HG03342 (cell line): ENCODE measurements around the gene DOC2A.
"Not testable (repeated sequence)": the region's sequence is repeated elsewhere in the genome, so short reads cannot be mapped to it uniquely, and the experiment has no call there.

Source experiments
- ATAC-seq: cut with Tn5 transposase; IDR thresholded peaks from one replicate; pipeline ENCODE4 v1.9.1; 2021; ENCODE audit warnings: mild to moderate bottlenecking, moderate library complexity; ENCODE audit not compliant: unreplicated experiment

DOC2A gene

GRCh38 chr16:30010844-30011713 lies at the start of gene DOC2A:
TSS of gene DOC2A (minus strand) at chr16:30011027. CDS start at chr16:30010222, 805 bp downstream.
- no peak for ATAC-seq

DNA sequence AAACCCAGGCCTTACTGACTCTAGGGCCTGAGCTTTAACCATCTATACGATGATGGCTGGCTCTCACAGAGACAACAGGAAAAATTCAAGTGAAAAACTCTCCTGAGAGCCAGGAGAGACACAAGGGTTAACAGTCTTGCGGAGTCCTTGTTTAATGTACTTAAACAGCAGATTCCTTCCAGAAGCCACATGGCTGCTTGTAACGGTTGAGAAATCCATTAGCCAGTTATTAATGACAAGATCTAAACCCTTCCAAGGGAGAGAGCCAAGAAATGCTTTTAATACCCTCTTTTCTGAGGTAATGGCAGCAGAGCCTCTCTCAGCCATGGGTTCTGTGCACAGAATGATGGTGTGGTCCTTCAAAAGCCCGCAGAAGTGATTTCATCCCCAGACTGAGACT lies 49.5 kb upstream of the DOC2A start:
- no peak for ATAC-seq

DNA sequence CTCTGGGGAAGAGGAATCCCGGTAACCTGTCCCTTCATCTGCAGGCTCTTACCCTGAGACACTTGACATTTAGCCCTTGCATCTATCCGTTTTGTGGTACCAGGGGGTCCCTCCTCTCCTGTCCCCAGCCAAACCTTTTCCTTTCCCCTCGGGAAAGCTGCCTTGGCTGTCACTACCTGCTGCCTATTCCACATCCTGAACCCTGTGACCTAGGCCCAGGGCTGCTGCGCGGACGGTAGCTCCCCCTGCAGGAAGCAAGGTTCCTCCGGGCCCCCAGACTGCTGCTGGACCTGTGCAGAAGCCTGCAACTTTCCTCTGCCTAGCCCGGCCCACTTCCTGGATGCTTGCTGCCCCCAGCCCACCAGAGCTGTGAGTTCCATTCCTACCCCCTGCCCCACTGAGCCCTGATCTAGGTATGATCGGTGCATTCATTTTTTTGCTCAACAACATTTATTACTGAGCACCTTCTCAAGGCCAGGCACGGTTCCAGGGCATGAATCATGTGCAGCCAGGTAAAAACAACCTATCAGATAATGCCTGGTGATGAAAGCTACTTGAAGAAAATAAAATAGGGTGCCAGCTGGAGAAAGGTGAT lies 44.2 kb upstream of the DOC2A start:
- no peak for ATAC-seq

GRCh38 chr16:30054451-30054850 lies 43.6 kb upstream of the DOC2A start:
- ATAC-seq: no peak

GRCh38 chr16:30053376-30054015 lies 42.7 kb upstream of the DOC2A start:
- no peak for ATAC-seq

DNA sequence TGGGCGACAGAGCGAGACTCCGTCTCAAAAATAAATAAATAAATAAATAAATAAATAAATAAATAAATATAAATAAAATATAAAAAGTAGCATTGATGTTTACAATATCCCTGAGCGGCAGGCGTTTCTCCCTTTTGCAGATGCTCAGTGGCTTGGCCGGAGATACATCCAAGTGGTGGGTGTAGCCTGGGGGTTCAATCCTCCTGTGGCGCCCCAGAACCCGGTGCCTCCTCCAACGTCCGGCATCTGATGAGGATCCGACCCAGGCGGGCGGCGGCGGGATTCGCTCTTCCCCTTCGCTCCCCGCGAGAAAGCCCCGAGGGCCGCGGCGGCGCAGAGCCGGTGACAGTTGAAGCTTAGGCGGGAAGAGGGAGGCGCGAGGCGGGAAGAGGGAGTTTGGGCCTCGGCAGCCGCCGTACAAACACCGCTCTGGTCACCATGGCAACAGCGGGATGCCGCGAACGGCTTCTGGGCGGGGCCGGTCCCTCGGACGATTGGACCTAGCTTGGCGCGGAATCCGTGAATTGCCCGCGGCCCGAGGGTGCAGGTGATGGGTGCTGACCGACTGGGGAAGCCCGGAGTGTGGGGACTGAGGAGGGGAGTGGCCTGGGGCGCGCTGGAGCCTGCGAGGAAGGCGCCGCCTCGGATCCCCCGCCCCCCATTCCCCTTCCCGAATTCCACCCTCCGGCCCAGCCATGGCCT lies 42.0 kb upstream of the DOC2A start:
- peak; percentile 69 for ATAC-seq

DNA sequence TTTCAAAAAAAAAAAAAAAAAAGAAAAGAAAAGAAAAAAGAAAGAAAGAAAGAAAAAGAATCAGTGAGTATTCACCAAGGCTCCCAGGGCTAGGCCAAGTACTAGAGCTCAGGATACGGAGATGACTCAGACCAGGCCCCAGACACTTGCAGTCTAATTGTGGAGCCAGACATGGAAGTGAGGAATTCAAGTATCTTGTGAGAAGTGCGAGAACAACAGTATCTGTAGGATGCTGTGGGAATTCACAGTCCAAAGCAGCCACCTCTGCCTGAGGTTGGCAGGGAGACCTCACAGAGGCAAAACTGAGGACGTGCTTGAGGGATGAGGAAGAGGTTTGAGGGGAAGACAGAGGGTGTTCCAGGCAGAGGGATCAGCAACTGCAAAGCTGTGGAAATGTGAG lies 40.7 kb upstream of the DOC2A start:
- no peak for ATAC-seq

DNA sequence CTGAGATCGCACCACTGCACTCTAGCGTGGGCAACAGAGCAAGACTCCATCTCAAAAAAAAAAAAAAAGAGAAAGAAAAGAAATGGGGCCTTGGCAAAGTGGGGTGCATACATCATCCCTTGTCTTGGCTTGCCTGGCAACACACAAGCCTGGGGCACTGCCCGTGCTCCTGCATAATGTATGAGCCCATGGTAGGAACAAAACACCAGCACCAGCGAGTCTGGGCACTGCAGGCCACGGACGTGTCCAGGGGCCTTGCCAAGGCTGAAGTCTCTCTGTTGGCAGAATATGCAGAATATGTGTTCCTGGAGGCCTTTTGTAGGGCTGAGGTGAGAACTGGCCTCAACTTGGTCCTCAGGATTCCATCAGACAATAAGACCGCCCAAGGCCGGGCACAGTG lies 39.0 kb upstream of the DOC2A start:
- ATAC-seq: no peak

- ATAC-seq: no peak
Observed at GRCh38 chr16:30046588-30046987, 35.8 kb upstream of the DOC2A start.

GRCh38 chr16:30046178-30046577 lies 35.4 kb upstream of the DOC2A start:
- ATAC-seq: no peak

GRCh38 chr16:30041841-30042240 lies 31.0 kb upstream of the DOC2A start:
- no peak for ATAC-seq

GRCh38 chr16:30040690-30041089 lies 29.9 kb upstream of the DOC2A start:
- ATAC-seq: not testable (repeated sequence)

DNA sequence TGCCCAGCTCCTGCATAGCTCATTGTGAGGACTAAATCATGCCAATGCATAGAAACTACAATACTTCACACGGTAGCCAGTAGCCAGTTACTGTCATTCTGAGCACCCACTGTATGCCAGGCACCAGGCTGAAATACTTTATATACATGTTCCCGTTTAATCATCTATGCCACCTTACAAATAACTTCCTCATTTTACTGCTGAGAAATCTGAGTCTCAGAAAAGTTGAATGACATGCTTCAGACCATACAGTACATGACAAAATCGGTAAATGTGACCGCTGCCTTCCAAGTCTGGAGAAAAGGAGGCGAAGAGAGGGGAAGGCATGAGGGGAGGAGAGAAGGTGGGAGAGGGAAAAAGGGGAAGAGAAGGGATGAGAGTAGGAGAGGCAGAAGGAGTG lies 29.4 kb upstream of the DOC2A start:
- ATAC-seq: no peak

DNA sequence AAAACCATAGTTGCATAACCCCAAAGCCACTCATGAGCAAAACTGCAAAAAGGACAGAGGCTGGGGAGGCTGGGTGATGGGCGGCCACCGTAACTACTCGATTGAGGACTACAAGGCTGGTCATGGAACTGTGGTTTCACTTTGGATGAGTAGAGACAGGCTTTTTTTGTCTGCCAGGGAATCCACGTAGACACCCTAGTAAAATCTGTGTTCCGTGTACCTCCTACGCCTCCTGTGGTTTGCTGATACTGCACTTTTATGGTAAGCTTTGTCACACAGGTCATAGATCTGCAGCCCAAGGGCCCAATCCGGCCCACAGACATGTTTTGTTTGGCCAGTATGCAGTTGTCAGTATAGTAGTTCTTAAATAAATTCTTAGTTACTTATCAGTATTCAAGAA lies 22.4 kb upstream of the DOC2A start:
- ATAC-seq: no peak

DNA sequence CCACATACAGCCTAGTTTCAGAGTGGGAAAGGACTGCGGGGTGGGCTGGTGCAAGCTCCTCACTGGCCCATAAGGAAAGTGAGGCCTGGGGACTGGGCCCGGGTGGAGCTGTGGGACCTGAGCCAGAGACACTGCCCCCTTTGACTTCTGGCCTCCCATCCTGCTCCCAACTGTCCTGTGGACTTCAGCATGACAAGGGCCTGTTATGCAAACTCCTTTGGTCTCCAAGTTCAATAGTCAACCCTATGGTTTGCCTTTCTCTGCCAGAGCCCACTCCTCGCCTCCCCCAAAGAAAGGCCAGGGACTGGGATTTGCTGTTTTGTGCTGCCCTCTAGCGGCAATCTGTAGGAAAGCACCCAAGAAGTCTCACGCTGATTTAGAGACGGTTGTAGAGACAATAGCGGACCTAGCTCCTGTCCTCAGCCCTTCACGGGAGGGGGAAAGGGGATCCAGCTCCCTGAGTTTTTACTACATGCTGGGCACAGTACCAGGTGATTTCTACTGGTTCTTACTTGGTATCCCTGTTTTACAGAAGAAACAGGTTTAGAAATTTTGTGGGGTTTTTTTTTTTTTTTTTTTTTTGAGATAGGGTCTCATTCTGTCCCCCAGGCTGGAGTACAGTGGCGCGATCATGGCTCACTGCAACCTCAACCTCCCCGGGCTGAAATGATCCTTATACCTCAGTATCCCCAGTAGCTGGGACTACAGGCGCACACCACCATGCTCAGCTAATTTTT lies 21.4 kb upstream of the DOC2A start:
- no peak for ATAC-seq

DNA sequence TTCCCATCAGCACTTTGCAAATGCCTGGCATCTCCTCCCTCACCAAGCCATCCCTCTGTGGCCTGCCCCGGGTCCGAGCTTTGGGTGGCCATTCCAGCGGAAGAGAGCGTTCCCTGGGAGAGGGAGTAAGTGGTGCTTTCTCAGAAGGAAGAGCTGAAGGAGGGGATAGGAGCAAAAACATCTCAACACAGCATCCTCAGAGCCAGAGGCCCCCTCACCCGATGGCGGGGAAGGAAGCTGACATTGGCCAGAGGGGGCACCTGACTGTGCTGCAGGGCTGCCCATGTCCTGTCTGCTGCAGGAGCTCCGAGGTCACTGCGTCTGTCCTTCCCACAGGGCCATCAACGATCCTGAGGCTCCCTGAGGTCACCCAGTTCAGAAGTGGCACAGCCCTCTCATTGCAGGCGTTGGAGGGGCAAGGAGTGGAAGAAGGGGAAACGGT lies 20.7 kb upstream of the DOC2A start:
- no peak for ATAC-seq

GRCh38 chr16:30030841-30031413 lies 20.1 kb upstream of the DOC2A start, which contains the start of gene TLCD3B:
TSS of gene TLCD3B (minus strand) at chr16:30031271. CDS start at chr16:30030527, 744 bp downstream.
- ATAC-seq: no peak

- ATAC-seq: no peak
Observed at GRCh38 chr16:30030011-30030685, 19.3 kb upstream of the DOC2A start.

DNA sequence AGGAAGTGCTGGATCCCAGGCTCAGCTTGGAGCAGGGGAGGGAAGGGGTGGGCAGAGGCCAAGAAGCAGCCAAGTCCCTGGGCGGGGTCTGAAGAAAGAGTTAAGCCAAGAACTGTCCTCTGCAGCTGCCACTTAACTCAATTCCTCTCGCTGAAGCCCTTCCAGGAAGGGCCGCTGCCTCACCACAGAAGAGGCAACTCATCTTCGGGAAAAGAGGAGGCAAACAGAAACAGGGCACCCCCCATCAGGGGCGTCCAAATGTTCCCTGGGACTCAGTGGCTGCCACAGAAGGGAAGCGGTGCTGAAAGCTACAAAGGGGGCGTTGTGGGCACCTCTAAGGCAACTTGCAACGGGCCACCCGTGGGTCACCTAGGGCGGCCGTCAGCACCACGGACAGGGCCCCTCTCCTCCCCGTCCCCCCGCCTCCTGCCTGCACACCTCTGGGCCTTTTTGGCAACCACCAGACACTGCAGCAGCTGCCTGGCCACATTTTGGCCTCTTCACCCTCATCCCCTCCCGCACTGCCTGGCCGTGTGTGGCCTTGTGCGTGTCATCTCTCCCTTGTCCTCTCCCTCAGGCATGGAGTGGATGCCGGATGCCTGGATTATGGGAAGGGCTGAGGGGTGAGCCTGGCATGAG lies 17.7 kb upstream of the DOC2A start:
- ATAC-seq: no peak
